Brain microvascular endothelial cell (primary cell): ENCODE results near the gene AKR1C4.

Experiments
- DNase-seq: peaks from one replicate; pipeline ENCODE4 v3.0.0-alpha.2; 2020
- H3K27ac ChIP-seq: fragments of 250-450 bp; sonication (Bioruptor Pico); 2 replicates; pipeline ENCODE4 v1.5.1; 2020; ENCODE audit warnings: mild to moderate bottlenecking, moderate library complexity
- H3K27me3 ChIP-seq: fragments of 250-450 bp; sonication (Bioruptor Pico); replicated peaks from 2 replicates; pipeline ENCODE4 v1.5.1; 2020; ENCODE audit warnings: mild to moderate bottlenecking
- H3K36me3 ChIP-seq: fragments of 250-450 bp; sonication (Bioruptor Pico); replicated peaks from 2 replicates; pipeline ENCODE4 v1.5.1; 2020; ENCODE audit warnings: mild to moderate bottlenecking
- H3K4me3 ChIP-seq: 2 replicates; pipeline ENCODE4 v1.5.1; 2011; ENCODE audit warnings: low read depth, mild to moderate bottlenecking, control low read depth, low read length, moderate library complexity
- CTCF ChIP-seq: IDR thresholded peaks from 2 replicates; pipeline ENCODE4 v1.5.1; 2011; ENCODE audit warnings: low read depth, mild to moderate bottlenecking, moderate library complexity, low read length, control low read depth, inconsistent platforms; ENCODE audit errors: missing control alignments
- in situ Hi-C: cut with HindIII; loops from 2 replicates; pipeline ENCODE4 v1.10.0; 2017; ENCODE audit warnings: low sequenced_read_pairs, low pct_ligation_motif_present

Gene AKR1C4

GRCh38 chr10:5266804-5267203 is 70.2 kb downstream of the AKR1C4 start:
- no peak for DNase-seq
- TF ChIP-seq CTCF, result no peak
- Histone ChIP-seq H3K36me3 (no peaks in the 10 kb centered on the region), H3K27ac (no peak overlapping the region), H3K4me3 (no peak overlapping the region), H3K27me3 (no peaks in the 10 kb centered on the region)
- in situ Hi-C loops, result no loop called here

- TF ChIP-seq CTCF, result no peak
- Histone ChIP-seq H3K36me3 (no peaks in the 10 kb centered on the region), H3K27me3 (no peaks in the 10 kb centered on the region), H3K4me3 (no peak overlapping the region), H3K27ac (no peak overlapping the region)
- no peak for DNase-seq
- in situ Hi-C loops, result no loop called here
These were observed 71.6 kb downstream of the AKR1C4 start for GRCh38 chr10:5268234-5268633.
